Panc1 (cell line): ENCODE data around the gene RPH3AL. TPM values are rescaled to one million over a fixed set of nuclear protein-coding genes. Genes with fewer than 3 reads are reported as not detected.

Experiments
- ATAC-seq: fragments of 200-7000 bp; cut with Tn5 transposase; 2 replicates; pipeline ENCODE4 v1.9.1; 2020; ENCODE audit warnings: mild to moderate bottlenecking, moderate library complexity
- BruUV-seq: library from RNA; stranded (reverse); fragments of 400-500 nt; replicated peaks from 2 replicates; lab custom pipeline; 2021; lab: Mats Ljungman, UMichigan
- CTCF ChIA-PET: fragments of 300-600 bp; sonication (Branson Sonifier 250); formaldehyde crosslinking; loops from one replicate; lab custom pipeline; 2022; ENCODE audit warnings: antibody characterized with exemption; lab: Charles Lee
- POLR2A ChIA-PET: fragments of 300-600 bp; sonication (Branson Sonifier 250); formaldehyde crosslinking; loops from one replicate; lab custom pipeline; 2022; ENCODE audit warnings: antibody characterized with exemption; lab: Charles Lee
- DNase-seq: peaks from one replicate; pipeline ENCODE4 v3.0.0-alpha.2; 2010; ENCODE audit warnings: low read depth, low spot score
- H3K27ac ChIP-seq: 2 replicates; pipeline ENCODE4 v1.5.1; 2011; ENCODE audit warnings: mild to moderate bottlenecking, low read length, inconsistent platforms
- H3K27me3 ChIP-seq: fragments of 200-500 bp; sonication (Bioruptor generic); 2 replicates; pipeline ENCODE4 v1.6.0; 2014; ENCODE audit warnings: low read length, inconsistent platforms; ENCODE audit not compliant: control insufficient read depth, insufficient read depth
- H3K36me3 ChIP-seq: fragments of 200-500 bp; sonication (Bioruptor generic); 2 replicates; pipeline ENCODE4 v1.5.1; 2014; ENCODE audit warnings: inconsistent platforms, mild to moderate bottlenecking, low read length, moderate library complexity; ENCODE audit not compliant: control insufficient read depth, insufficient read depth
- H3K4me1 ChIP-seq: 2 replicates; pipeline ENCODE4 v1.5.1; 2011; ENCODE audit warnings: inconsistent platforms, mild to moderate bottlenecking, low read length, moderate library complexity; ENCODE audit not compliant: control insufficient read depth, insufficient read depth
- H3K4me3 ChIP-seq, 2 experiments: 2 replicates each; pipeline ENCODE4 v1.5.1; 2011 to 2012; ENCODE audit warnings: low read depth in 2 of 2, low read length in 2 of 2, mild to moderate bottlenecking in 2 of 2, inconsistent platforms in 1 of 2, moderate library complexity in 1 of 2
- H3K9me3 ChIP-seq: fragments of 200-500 bp; sonication (Bioruptor generic); 2 replicates; pipeline ENCODE4 v1.5.1; 2014; ENCODE audit warnings: low read depth, mild to moderate bottlenecking, inconsistent platforms, low read length, moderate library complexity; ENCODE audit not compliant: control insufficient read depth, insufficient read depth
- POLR2AphosphoS5 ChIP-seq: IDR thresholded peaks from 2 replicates; pipeline ENCODE4 v1.6.1; 2012; ENCODE audit warnings: mild to moderate bottlenecking, low read depth, low read length, moderate library complexity
- SIN3A ChIP-seq: IDR thresholded peaks from 2 replicates; pipeline ENCODE4 v1.6.1; 2012; ENCODE audit warnings: low read depth, mild to moderate bottlenecking, low read length, moderate library complexity, borderline replicate concordance; ENCODE audit not compliant: insufficient read depth
- TCF7L2 ChIP-seq: IDR thresholded peaks from 2 replicates; pipeline ENCODE4 v1.6.1; 2011; ENCODE audit warnings: mild to moderate bottlenecking, low read depth, low read length, inconsistent platforms
- in situ Hi-C: cut with HindIII; loops from 2 replicates; pipeline ENCODE4 v1.10.0; 2016; ENCODE audit warnings: low sequenced_read_pairs, low pct_unique_long_range_greater_than_20kb
- intact Hi-C: fragments of 100-400 bp; cut with micrococcal nuclease; formaldehyde crosslinking; loops from one replicate; pipeline ENCODE4 v1.10.0; 2022; ENCODE audit not compliant: unreplicated experiment
- total RNA-seq: library from RNA; stranded (reverse); gene quantifications from one replicate; pipeline ENCODE4 v1.2.1, GENCODE V29; 2021; ENCODE audit not compliant: unreplicated experiment
- TF ChIP-seq, protein P1 (sequence below), 2 experiments: IDR thresholded peaks; 2 replicates each; pipeline ENCODE4 v1.6.1; 2011 to 2012; ENCODE audit warnings: low read depth in 2 of 2, control low read depth in 1 of 2, low read length in 1 of 2, mild to moderate bottlenecking in 1 of 2, moderate library complexity in 1 of 2; ENCODE audit not compliant: insufficient read depth in 1 of 2
- TF ChIP-seq, protein P2 (sequence below): fragments of 450-650 bp; IDR thresholded peaks from 2 replicates; pipeline ENCODE4 v1.5.1; 2017; ENCODE audit warnings: mild to moderate bottlenecking

Gene RPH3AL
- total RNA-seq, 1 experiment from 2014 or later, result 2.2 TPM

DNA sequence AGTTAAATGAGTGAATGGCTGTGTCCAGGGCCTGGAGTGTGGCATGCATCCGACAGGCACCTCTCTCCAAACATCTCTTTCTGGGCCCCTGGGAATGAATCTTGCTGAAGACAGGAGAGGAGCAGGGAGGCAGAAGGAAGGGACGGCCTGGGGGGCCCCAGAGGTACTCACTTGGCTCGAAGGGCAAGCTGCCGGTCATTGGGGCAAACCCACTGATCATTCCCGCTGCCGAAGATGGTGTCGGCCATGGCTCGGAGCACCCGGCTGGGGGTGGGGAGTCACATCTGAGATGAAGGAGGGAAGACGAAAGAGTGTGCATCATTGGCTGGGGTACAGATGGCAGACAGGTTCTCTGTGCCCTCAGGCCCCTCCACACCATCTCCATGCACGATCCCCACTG lies 25.3 kb downstream of the RPH3AL start:
- no peak overlapping the region for H3K27ac ChIP-seq
- H3K4me3 ChIP-seq, result no peak overlapping the region
- TF ChIP-seq, protein P1, sequence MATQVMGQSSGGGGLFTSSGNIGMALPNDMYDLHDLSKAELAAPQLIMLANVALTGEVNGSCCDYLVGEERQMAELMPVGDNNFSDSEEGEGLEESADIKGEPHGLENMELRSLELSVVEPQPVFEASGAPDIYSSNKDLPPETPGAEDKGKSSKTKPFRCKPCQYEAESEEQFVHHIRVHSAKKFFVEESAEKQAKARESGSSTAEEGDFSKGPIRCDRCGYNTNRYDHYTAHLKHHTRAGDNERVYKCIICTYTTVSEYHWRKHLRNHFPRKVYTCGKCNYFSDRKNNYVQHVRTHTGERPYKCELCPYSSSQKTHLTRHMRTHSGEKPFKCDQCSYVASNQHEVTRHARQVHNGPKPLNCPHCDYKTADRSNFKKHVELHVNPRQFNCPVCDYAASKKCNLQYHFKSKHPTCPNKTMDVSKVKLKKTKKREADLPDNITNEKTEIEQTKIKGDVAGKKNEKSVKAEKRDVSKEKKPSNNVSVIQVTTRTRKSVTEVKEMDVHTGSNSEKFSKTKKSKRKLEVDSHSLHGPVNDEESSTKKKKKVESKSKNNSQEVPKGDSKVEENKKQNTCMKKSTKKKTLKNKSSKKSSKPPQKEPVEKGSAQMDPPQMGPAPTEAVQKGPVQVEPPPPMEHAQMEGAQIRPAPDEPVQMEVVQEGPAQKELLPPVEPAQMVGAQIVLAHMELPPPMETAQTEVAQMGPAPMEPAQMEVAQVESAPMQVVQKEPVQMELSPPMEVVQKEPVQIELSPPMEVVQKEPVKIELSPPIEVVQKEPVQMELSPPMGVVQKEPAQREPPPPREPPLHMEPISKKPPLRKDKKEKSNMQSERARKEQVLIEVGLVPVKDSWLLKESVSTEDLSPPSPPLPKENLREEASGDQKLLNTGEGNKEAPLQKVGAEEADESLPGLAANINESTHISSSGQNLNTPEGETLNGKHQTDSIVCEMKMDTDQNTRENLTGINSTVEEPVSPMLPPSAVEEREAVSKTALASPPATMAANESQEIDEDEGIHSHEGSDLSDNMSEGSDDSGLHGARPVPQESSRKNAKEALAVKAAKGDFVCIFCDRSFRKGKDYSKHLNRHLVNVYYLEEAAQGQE (IDR thresholded peaks at IDR 0.05; ENCODE audit: insufficient read depth in 1 of 2, low read depth in 2 of 2, low read length in 1 of 2), result no peak
- TF ChIP-seq TCF7L2 (no peak), POLR2AphosphoS5 (no peak), SIN3A (no peak)
- TF ChIP-seq, protein P2, sequence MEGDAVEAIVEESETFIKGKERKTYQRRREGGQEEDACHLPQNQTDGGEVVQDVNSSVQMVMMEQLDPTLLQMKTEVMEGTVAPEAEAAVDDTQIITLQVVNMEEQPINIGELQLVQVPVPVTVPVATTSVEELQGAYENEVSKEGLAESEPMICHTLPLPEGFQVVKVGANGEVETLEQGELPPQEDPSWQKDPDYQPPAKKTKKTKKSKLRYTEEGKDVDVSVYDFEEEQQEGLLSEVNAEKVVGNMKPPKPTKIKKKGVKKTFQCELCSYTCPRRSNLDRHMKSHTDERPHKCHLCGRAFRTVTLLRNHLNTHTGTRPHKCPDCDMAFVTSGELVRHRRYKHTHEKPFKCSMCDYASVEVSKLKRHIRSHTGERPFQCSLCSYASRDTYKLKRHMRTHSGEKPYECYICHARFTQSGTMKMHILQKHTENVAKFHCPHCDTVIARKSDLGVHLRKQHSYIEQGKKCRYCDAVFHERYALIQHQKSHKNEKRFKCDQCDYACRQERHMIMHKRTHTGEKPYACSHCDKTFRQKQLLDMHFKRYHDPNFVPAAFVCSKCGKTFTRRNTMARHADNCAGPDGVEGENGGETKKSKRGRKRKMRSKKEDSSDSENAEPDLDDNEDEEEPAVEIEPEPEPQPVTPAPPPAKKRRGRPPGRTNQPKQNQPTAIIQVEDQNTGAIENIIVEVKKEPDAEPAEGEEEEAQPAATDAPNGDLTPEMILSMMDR, result no peak
- no TSS peak for BruUV-seq
- DNase-seq, result no peak
- H3K36me3 ChIP-seq, result no peaks in the 10 kb centered on the region
- CTCF ChIA-PET, result interaction anchor here (0.5 kb wide), 1 partner anchor 20 kb away, joined by 5 read pairs; no protein-coding TSS in a partner anchor
- no peaks in the 10 kb centered on the region for H3K4me1 ChIP-seq
- no peak for ATAC-seq
- intact Hi-C loops (no loop called here), in situ Hi-C loops (no loop called here)
- POLR2A ChIA-PET, result no interaction called here
- no peaks in the 10 kb centered on the region for H3K9me3 ChIP-seq
- no peaks in the 10 kb centered on the region for H3K27me3 ChIP-seq

DNA sequence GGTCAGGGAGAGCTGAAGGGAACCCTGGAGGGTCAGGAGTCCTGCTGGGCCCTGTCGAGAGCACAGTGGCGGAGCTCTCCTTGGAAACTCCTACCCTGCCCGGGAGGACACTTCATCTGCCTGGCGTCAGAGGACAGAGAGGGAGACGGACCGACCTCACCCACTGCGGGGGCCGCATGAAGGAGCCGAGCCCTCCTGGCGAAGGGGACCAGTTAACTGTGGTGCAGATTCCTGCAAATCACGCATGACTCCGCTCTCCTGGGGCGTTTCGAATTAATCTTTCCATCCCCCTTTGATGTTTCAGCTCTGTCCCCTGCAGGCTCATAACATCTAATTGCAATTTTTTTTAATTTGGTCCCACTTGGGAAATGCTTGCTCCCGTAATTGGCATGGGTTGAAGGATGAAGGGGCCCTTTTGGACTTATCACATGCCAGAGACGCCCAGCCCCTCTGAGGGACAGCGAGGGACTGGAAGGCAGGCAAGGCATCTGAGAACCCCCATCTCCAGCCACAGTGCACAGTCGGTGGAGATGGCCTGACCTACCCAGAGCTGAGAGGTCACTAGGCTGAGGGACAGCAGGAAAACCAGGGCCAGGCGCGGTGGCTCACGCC lies 26.5 kb downstream of the RPH3AL start:
- ATAC-seq (no peak), DNase-seq (no peak)
- Histone ChIP-seq H3K9me3 (no peaks in the 10 kb centered on the region), H3K27me3 (no peaks in the 10 kb centered on the region), H3K27ac (no peak overlapping the region), H3K4me1 (no peaks in the 10 kb centered on the region), H3K36me3 (no peaks in the 10 kb centered on the region), H3K4me3 (no peak overlapping the region)
- CTCF ChIA-PET, result no interaction called here
- intact Hi-C loops (no loop called here), in situ Hi-C loops (no loop called here)
- TF ChIP-seq, protein P2, result no peak
- no peak for TF ChIP-seq TCF7L2
- TF ChIP-seq, protein P1 (IDR thresholded peaks at IDR 0.05; ENCODE audit: insufficient read depth in 1 of 2, low read depth in 2 of 2, low read length in 1 of 2), result no peak
- no peak for TF ChIP-seq POLR2AphosphoS5
- POLR2A ChIA-PET, result no interaction called here
- no TSS peak for BruUV-seq
